ENCODE results near the gene ZNF710. TPM values are rescaled to one million over a fixed set of nuclear protein-coding genes. Genes with fewer than 3 reads are reported as not detected.

Gene ZNF710
- total and polyA plus RNA-seq, 2 of the 13 experiments (the other 11 are each of a cell fraction or from before 2014, with no cell fraction given) = 4.7 to 20.6 TPM

DNA sequence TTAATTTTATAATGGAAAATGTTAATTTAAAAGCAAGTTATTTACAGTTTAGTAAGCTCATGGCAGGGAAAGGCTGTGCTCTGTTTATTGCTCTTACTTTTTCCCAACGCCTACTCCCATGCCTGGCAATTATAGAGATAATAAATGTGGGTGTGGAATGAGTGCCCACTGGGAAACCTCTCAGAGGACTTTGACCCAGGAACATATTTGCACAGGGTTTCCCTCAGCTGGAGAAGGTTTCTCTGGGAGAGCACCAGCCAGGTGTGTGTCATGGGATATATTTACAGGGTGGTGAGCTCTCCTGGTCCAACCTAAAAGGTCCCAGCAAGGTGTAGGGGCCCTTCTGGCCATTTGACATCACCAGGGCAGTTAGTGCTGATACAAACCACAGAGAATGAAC is 27.9 kb downstream of the ZNF710 start:
- no peak for FAIRE-seq
- CTCF ChIA-PET (ENCODE audit: low intra/inter-chr PET ratio, low total read pairs) = no interaction called here
- in situ Hi-C loops (cut with HindIII; ENCODE audit: extremely low pct_ligation_motif_present, low pct_unique_long_range_greater_than_20kb) = no loop called here
- TF ChIP-seq, protein P1, sequence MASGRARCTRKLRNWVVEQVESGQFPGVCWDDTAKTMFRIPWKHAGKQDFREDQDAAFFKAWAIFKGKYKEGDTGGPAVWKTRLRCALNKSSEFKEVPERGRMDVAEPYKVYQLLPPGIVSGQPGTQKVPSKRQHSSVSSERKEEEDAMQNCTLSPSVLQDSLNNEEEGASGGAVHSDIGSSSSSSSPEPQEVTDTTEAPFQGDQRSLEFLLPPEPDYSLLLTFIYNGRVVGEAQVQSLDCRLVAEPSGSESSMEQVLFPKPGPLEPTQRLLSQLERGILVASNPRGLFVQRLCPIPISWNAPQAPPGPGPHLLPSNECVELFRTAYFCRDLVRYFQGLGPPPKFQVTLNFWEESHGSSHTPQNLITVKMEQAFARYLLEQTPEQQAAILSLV (CRISPR knock-in tag; IDR thresholded peaks at IDR 0.05; ENCODE audit: borderline replicate concordance) = no peak
- 0 out of 2 replicates have a peak, but pooled peaks have one; percentile 23 for TF ChIP-seq RCOR2 (CRISPR knock-in tag; IDR thresholded peaks at IDR 0.05)
- TF ChIP-seq MED13 (CRISPR knock-in tag; IDR thresholded peaks at IDR 0.05) = no peak
- TF ChIP-seq ZNF772 (CRISPR knock-in tag; IDR thresholded peaks at IDR 0.05) = no peak
- no peak for TF ChIP-seq HNRNPK (IDR thresholded peaks at IDR 0.05; ENCODE audit: low read depth, low read length, poor library complexity, severe bottlenecking)
- no peak for TF ChIP-seq FOXA1 (IDR thresholded peaks at IDR 0.05)
- TF ChIP-seq FOXA1 (CRISPR knock-in tag; IDR thresholded peaks at IDR 0.05) = 0 out of 2 replicates have a peak, but pooled peaks have one; percentile 19
- TF ChIP-seq, protein P2, sequence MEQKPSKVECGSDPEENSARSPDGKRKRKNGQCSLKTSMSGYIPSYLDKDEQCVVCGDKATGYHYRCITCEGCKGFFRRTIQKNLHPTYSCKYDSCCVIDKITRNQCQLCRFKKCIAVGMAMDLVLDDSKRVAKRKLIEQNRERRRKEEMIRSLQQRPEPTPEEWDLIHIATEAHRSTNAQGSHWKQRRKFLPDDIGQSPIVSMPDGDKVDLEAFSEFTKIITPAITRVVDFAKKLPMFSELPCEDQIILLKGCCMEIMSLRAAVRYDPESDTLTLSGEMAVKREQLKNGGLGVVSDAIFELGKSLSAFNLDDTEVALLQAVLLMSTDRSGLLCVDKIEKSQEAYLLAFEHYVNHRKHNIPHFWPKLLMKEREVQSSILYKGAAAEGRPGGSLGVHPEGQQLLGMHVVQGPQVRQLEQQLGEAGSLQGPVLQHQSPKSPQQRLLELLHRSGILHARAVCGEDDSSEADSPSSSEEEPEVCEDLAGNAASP (CRISPR knock-in tag; IDR thresholded peaks at IDR 0.05; ENCODE audit: borderline replicate concordance) = peak; percentile 18; the same call in 1 of the 2 replicates
- TF ChIP-seq ZEB1 (IDR thresholded peaks at IDR 0.05; ENCODE audit: insufficient replicate concordance, low read depth) = peak; percentile 69
- peak; percentile 58 for TF ChIP-seq FOXA3 (CRISPR knock-in tag; IDR thresholded peaks at IDR 0.05)
- TF ChIP-seq, protein P3, sequence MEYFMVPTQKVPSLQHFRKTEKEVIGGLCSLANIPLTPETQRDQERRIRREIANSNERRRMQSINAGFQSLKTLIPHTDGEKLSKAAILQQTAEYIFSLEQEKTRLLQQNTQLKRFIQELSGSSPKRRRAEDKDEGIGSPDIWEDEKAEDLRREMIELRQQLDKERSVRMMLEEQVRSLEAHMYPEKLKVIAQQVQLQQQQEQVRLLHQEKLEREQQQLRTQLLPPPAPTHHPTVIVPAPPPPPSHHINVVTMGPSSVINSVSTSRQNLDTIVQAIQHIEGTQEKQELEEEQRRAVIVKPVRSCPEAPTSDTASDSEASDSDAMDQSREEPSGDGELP (IDR thresholded peaks at IDR 0.05; ENCODE audit: borderline replicate concordance, low read depth) = peak; percentile 84; the same call in 1 of the 2 replicates
- 0 out of 2 replicates have a peak, but pooled peaks have one; percentile 19 for TF ChIP-seq PHF21A (CRISPR knock-in tag; IDR thresholded peaks at IDR 0.05)
- no peak for TF ChIP-seq ASH2L (IDR thresholded peaks at IDR 0.05; ENCODE audit: insufficient read length, low read depth, low read length)
- peak; percentile 79 for TF ChIP-seq HNF4A (CRISPR knock-in tag; IDR thresholded peaks at IDR 0.05)
- TF ChIP-seq ZBTB7B (CRISPR knock-in tag; IDR thresholded peaks at IDR 0.05) = 0 out of 2 replicates have a peak, but pooled peaks have one; percentile 34
- TF ChIP-seq, protein P4, sequence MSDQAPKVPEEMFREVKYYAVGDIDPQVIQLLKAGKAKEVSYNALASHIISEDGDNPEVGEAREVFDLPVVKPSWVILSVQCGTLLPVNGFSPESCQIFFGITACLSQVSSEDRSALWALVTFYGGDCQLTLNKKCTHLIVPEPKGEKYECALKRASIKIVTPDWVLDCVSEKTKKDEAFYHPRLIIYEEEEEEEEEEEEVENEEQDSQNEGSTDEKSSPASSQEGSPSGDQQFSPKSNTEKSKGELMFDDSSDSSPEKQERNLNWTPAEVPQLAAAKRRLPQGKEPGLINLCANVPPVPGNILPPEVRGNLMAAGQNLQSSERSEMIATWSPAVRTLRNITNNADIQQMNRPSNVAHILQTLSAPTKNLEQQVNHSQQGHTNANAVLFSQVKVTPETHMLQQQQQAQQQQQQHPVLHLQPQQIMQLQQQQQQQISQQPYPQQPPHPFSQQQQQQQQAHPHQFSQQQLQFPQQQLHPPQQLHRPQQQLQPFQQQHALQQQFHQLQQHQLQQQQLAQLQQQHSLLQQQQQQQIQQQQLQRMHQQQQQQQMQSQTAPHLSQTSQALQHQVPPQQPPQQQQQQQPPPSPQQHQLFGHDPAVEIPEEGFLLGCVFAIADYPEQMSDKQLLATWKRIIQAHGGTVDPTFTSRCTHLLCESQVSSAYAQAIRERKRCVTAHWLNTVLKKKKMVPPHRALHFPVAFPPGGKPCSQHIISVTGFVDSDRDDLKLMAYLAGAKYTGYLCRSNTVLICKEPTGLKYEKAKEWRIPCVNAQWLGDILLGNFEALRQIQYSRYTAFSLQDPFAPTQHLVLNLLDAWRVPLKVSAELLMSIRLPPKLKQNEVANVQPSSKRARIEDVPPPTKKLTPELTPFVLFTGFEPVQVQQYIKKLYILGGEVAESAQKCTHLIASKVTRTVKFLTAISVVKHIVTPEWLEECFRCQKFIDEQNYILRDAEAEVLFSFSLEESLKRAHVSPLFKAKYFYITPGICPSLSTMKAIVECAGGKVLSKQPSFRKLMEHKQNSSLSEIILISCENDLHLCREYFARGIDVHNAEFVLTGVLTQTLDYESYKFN (CRISPR knock-in tag; conservative IDR thresholded peaks at IDR 0.05) = peak; percentile 41; the same call in 1 of the 2 replicates
- TF ChIP-seq HIVEP1 (CRISPR knock-in tag; IDR thresholded peaks at IDR 0.05) = 0 out of 2 replicates have a peak, but pooled peaks have one; percentile 38
- TF ChIP-seq CBX2 (IDR thresholded peaks at IDR 0.05; ENCODE audit: low read depth, low read length) = no peak
- TF ChIP-seq CBX2 (CRISPR knock-in tag; IDR thresholded peaks at IDR 0.05; ENCODE audit: low read depth) = no peak

More for the DNA sequence above, 27.9 kb downstream of the ZNF710 start:
- H3K27ac ChIP-seq (ENCODE audit: extremely low read length, insufficient read depth, low read length) = no peak overlapping the region
- POLR2A ChIA-PET = interaction anchor here (1.1 kb wide), 1 partner anchor 26 kb away, joined by 7 read pairs; no protein-coding TSS in a partner anchor
- no peak overlapping the region for H2AFZ ChIP-seq (ENCODE audit: low read length)
- 63% methylated on average over 1 of the region's 1 CpG for WGBS (ENCODE audit: low lambda C conversion rate)
- H3K9me3 ChIP-seq (ENCODE audit: low read length) = no peaks in the 10 kb centered on the region
- peaks cover 38% of the 10 kb centered on the region for H3K4me1 ChIP-seq (ENCODE audit: insufficient read depth, low read length)
- ATAC-seq (peak; percentile 75), DNase-seq (ENCODE audit: low spot score) (peak; percentile 72)
- no peak overlapping the region for H3K4me2 ChIP-seq (ENCODE audit: low read depth, low read length)
- intact Hi-C loops (cut with micrococcal nuclease; ENCODE audit: unreplicated experiment) = no loop called here
- BruUV-seq (replicated peaks) = TSS peak; percentile 18
- no peak overlapping the region for H3K4me3 ChIP-seq (replicated peaks in 1 of 3; ENCODE audit: insufficient read depth in 1 of 3, low read depth in 2 of 3, low read length in 3 of 3)
- peaks cover 3% of the 10 kb centered on the region; the same call in 1 of the 2 replicates for H4K20me1 ChIP-seq (ENCODE audit: insufficient read depth, low read length)
- no peaks in the 10 kb centered on the region; a peak in 1 of 5 replicates for H3K36me3 ChIP-seq (replicated peaks in 1 of 2; ENCODE audit: control insufficient read depth in 1 of 2, insufficient read depth in 2 of 2, low read length in 2 of 2)
- no peaks in the 10 kb centered on the region for H3K27me3 ChIP-seq (ENCODE audit: control insufficient read depth in 1 of 2, insufficient read depth in 2 of 2, low read length in 2 of 2)
- H3K79me2 ChIP-seq (ENCODE audit: insufficient read depth, low read length) = peaks cover 30% of the 10 kb centered on the region
- no peak overlapping the region for H3K9ac ChIP-seq (ENCODE audit: insufficient read depth, low read depth, low read length)

Data from HepG2 (cell line).